SK-N-SH (cell line): ENCODE data around the gene ECE1. TPM values are rescaled to one million over a fixed set of nuclear protein-coding genes. Genes with fewer than 3 reads are reported as not detected.

Experiments used
- CTCF ChIA-PET: fragments of 300-600, 350-600 bp; formaldehyde crosslinking; extraction: SDS; loops from one replicate; lab custom pipeline; 2021; lab: Yijun Ruan, JAX
- POLR2A ChIA-PET: fragments of 350-600 bp; sonication (Branson Sonifier 250); formaldehyde crosslinking; extraction: SDS; loops from one replicate; lab custom pipeline; 2020; ENCODE audit warnings: antibody characterized with exemption, inconsistent platforms; lab: Yijun Ruan, JAX
- DNase-seq: peaks from one replicate; pipeline ENCODE4 v3.0.0; 2012
- H2AFZ ChIP-seq: fragments of 200-600 bp; sonication (generic); 2 replicates; pipeline ENCODE4 v1.8.1; 2016; ENCODE audit warnings: antibody characterized with exemption, mild to moderate bottlenecking, low read depth
- H3F3A ChIP-seq: fragments of 200-600 bp; sonication (generic); replicated peaks from 2 replicates; pipeline ENCODE3; 2016; ENCODE audit warnings: antibody characterized with exemption, mild to moderate bottlenecking; ENCODE audit not compliant: insufficient read depth
- H3K27ac ChIP-seq, 2 experiments: fragments of 200-500 bp in 1 of 2; fragments of 200-600 bp in 1 of 2; sonication (Bioruptor generic) in 1 of 2; sonication (generic), shearing (Covaris generic) in 1 of 2; 2 replicates each; pipeline versions ENCODE4 v1.5.1 to v1.6.1; 2014 to 2016; ENCODE audit warnings: low read depth in 2 of 2, inconsistent platforms in 1 of 2, low read length in 1 of 2, mild to moderate bottlenecking in 1 of 2, mixed read lengths in 1 of 2
- H3K27me3 ChIP-seq: fragments of 200-600 bp; sonication (generic), shearing (Covaris generic); 2 replicates; pipeline ENCODE4 v1.6.1; 2016; ENCODE audit warnings: mixed run types; ENCODE audit not compliant: insufficient read depth
- H3K36me3 ChIP-seq, 2 experiments: fragments of 200-500 bp in 1 of 2; fragments of 200-600 bp in 1 of 2; sonication (Bioruptor generic) in 1 of 2; sonication (generic) in 1 of 2; replicated peaks in 1 of 2; 2 replicates each; pipeline versions ENCODE3 to v1.5.1; 2014 to 2016; ENCODE audit warnings: low read length in 1 of 2, mild to moderate bottlenecking in 1 of 2; ENCODE audit not compliant: insufficient read depth in 2 of 2, control insufficient read depth in 1 of 2
- H3K4me1 ChIP-seq, 2 experiments: fragments of 200-500 bp in 1 of 2; fragments of 200-600 bp in 1 of 2; sonication (Bioruptor generic) in 1 of 2; sonication (generic), shearing (Covaris generic) in 1 of 2; 2 replicates each; pipeline versions ENCODE4 v1.5.1 to v1.6.1; 2014 to 2016; ENCODE audit warnings: low read depth in 1 of 2, low read length in 1 of 2, mixed run types in 1 of 2; ENCODE audit not compliant: insufficient read depth in 2 of 2, control insufficient read depth in 1 of 2
- H3K4me2 ChIP-seq: fragments of 200-600 bp; sonication (generic), shearing (Covaris generic); 2 replicates; pipeline ENCODE4 v1.6.1; 2017; ENCODE audit warnings: mixed run types
- H3K4me3 ChIP-seq, 2 experiments: fragments of 200-500 bp in 1 of 2; fragments of 200-600 bp in 1 of 2; sonication (Bioruptor generic) in 1 of 2; sonication (generic), shearing (Covaris generic) in 1 of 2; 2 replicates each; pipeline versions ENCODE4 v1.5.1 to v1.8.1; 2014 to 2016; ENCODE audit warnings: low read depth in 2 of 2, inconsistent platforms in 1 of 2, low read length in 1 of 2, mild to moderate bottlenecking in 1 of 2, mixed read lengths in 1 of 2, moderate library complexity in 1 of 2
- H3K79me2 ChIP-seq: fragments of 200-600 bp; sonication (generic); 2 replicates; pipeline ENCODE4 v1.8.1; 2017; ENCODE audit warnings: mild to moderate bottlenecking; ENCODE audit not compliant: insufficient read depth
- H3K9ac ChIP-seq: fragments of 200-600 bp; sonication (generic); 2 replicates; pipeline ENCODE4 v1.6.1; 2017; ENCODE audit warnings: mixed run types
- H3K9me2 ChIP-seq: fragments of 200-600 bp; sonication (generic); 2 replicates; pipeline ENCODE4 v1.6.1; 2017; ENCODE audit warnings: mixed run types
- H3K9me3 ChIP-seq: fragments of 200-600 bp; sonication (generic); 2 replicates; pipeline ENCODE4 v1.6.1; 2017; ENCODE audit warnings: mixed run types, mild to moderate bottlenecking, moderate library complexity
- H4K20me1 ChIP-seq: fragments of 200-600 bp; sonication (generic); 2 replicates; pipeline ENCODE4 v1.6.1; 2017; ENCODE audit warnings: mild to moderate bottlenecking, mixed run types; ENCODE audit not compliant: insufficient read depth
- CTCF ChIP-seq: fragments of 200-600 bp; sonication (generic); IDR thresholded peaks from 2 replicates; pipeline ENCODE4 v1.6.1; 2017; ENCODE audit warnings: antibody characterized with exemption, mild to moderate bottlenecking, moderate library complexity
- ELF1 ChIP-seq: IDR thresholded peaks from 2 replicates; pipeline ENCODE4 v1.4.0; 2012
- EP300 ChIP-seq, 2 experiments: IDR thresholded peaks; 2 replicates each; pipeline versions ENCODE4 v1.4.0 to v1.6.1; 2012; ENCODE audit warnings: borderline replicate concordance in 1 of 2, low read depth in 1 of 2, low read length in 1 of 2
- FOSL2 ChIP-seq: IDR thresholded peaks from 2 replicates; pipeline ENCODE4 v1.4.0; 2012; ENCODE audit warnings: low read depth, mild to moderate bottlenecking, moderate library complexity, borderline replicate concordance
- GATA2 ChIP-seq: sonication (generic); formaldehyde crosslinking; IDR thresholded peaks from 2 replicates; pipeline ENCODE4 v1.5.0; 2020; ENCODE audit warnings: mild to moderate bottlenecking, missing genetic modification reagents
- MEF2A ChIP-seq: IDR thresholded peaks from 2 replicates; pipeline ENCODE4 v1.4.0; 2012; ENCODE audit warnings: low read depth, borderline replicate concordance
- NFIC ChIP-seq: IDR thresholded peaks from 2 replicates; pipeline ENCODE4 v1.4.0; 2012; ENCODE audit warnings: borderline replicate concordance
- NRF1 ChIP-seq: IDR thresholded peaks from 2 replicates; pipeline ENCODE4 v1.6.1; 2012; ENCODE audit warnings: low read depth, mild to moderate bottlenecking, low read length
- PBX3 ChIP-seq: IDR thresholded peaks from 2 replicates; pipeline ENCODE4; 2012
- POLR2AphosphoS5 ChIP-seq: IDR thresholded peaks from 2 replicates; pipeline ENCODE4 v1.6.1; 2012; ENCODE audit warnings: low read depth, low read length
- RCOR1 ChIP-seq: fragments of 150-350 bp; IDR thresholded peaks from 2 replicates; pipeline ENCODE4 v1.6.1; 2017; ENCODE audit warnings: antibody characterized with exemption, low read length
- RXRA ChIP-seq: IDR thresholded peaks from 2 replicates; pipeline ENCODE4 v1.4.0; 2012; ENCODE audit warnings: low read depth, mild to moderate bottlenecking, borderline replicate concordance
- SIN3A ChIP-seq: IDR thresholded peaks from 2 replicates; pipeline ENCODE4 v1.6.1; 2012; ENCODE audit warnings: low read depth, mild to moderate bottlenecking, low read length, moderate library complexity, borderline replicate concordance
- USF1 ChIP-seq: IDR thresholded peaks from 2 replicates; pipeline ENCODE4 v1.4.0; 2012; ENCODE audit warnings: low read depth, borderline replicate concordance
- WGBS: methylation state at CpG from one replicate; pipeline ENCODE4 v1.1.6; 2017; ENCODE audit warnings: low lambda C conversion rate; 5-methylcytosine and 5-hydroxymethylcytosine counted together
- polyA plus RNA-seq, 3 experiments: library from polyadenylated mRNA; depleted of rRNA; stranded (reverse); fragments of >200 nt; gene quantifications; 2 replicates each; pipeline ENCODE4 v1.2.3, GENCODE V29; 2012
- TF ChIP-seq, protein P1 (sequence below): IDR thresholded peaks from 2 replicates; pipeline ENCODE4 v1.4.0; 2012; ENCODE audit warnings: low read depth, borderline replicate concordance
- TF ChIP-seq, protein P2 (sequence below): fragments of 150-350 bp; IDR thresholded peaks from 2 replicates; pipeline ENCODE4 v1.6.1; 2017; ENCODE audit warnings: antibody characterized with exemption, low read length, low read depth, borderline replicate concordance

Gene ECE1
- polyA plus RNA-seq, 1 of the 3 experiments (the other 2 are of a cell fraction) = 96.6 TPM

- TF ChIP-seq PBX3 (peak; percentile 51), CTCF (0 out of 2 replicates have a peak, but pooled peaks have one; percentile 8), FOSL2 (peak; percentile 34; the same call in 1 of the 2 replicates), MEF2A (peak; percentile 58; the same call in 1 of the 2 replicates), ELF1 (no peak; the same call in 1 of the 2 replicates)
Measured at GRCh38 chr1:21302747-21303715, 12.8 kb upstream of the ECE1 start (continued).

DNA sequence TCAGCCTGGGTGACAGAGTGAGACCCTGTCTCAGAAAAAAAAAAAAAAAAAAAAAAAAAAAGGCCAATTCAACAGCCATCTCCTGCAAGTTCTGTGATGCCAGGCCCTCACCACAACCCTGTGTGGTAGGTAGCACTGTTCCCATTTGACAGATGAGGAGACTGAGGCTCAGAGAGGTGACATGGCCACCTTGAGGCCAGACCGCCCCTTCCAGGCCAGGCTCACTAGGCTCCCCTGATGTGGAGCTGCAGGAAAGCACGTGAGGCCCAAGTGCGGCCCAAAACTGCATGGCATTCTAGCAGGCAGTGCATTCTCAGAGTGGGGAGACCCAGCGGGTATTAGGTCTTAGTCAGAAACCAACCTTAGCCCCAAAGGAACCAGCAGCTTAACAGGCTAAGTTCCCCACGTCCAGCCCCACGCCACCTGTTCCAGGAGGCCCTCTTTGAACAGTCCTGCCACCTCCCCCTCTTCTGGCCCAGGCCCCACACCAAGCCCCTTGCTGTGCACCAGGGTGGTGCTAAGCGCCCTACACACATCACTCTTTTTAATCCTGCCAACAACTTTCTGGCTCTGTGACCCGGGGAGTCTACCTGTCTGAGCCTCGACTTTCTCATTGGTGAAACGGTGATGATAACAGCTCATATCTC lies 11.7 kb upstream of the ECE1 start:
- H3K4me1 ChIP-seq = peaks cover 26 to 50% of the 10 kb centered on the region in 2 experiments
- peaks cover 3% of the 10 kb centered on the region; the same call in 1 of the 2 replicates for H3K79me2 ChIP-seq
- POLR2A ChIA-PET = interaction anchor here (0.6 kb wide), 1 partner anchor 1686 kb away, joined by 5 read pairs; no protein-coding TSS in a partner anchor
- peak overlapping the region in 1 of 2 experiments; percentile 87; a peak in 2 of 4 replicates for H3K27ac ChIP-seq
- no peaks in the 10 kb centered on the region for H3K9me2 ChIP-seq
- CTCF ChIA-PET = interaction anchor here (0.7 to 3.7 kb wide), 6 partner anchors 31 to 67 kb away, joined by 3 to 20 read pairs (median 4); no protein-coding TSS in a partner anchor
- H3F3A ChIP-seq = peaks cover 12% of the 10 kb centered on the region
- 99% methylated on average over 8 of the region's 10 CpGs for WGBS
- H2AFZ ChIP-seq = no peak overlapping the region
- no peaks in the 10 kb centered on the region for H4K20me1 ChIP-seq
- H3K9me3 ChIP-seq = no peaks in the 10 kb centered on the region
- H3K4me2 ChIP-seq = no peak overlapping the region
- no peak overlapping the region for H3K4me3 ChIP-seq
- no peak overlapping the region for H3K9ac ChIP-seq
- DNase-seq = no peak
- H3K36me3 ChIP-seq = no peaks in the 10 kb centered on the region
- H3K27me3 ChIP-seq = no peaks in the 10 kb centered on the region
- TF ChIP-seq, protein P1, sequence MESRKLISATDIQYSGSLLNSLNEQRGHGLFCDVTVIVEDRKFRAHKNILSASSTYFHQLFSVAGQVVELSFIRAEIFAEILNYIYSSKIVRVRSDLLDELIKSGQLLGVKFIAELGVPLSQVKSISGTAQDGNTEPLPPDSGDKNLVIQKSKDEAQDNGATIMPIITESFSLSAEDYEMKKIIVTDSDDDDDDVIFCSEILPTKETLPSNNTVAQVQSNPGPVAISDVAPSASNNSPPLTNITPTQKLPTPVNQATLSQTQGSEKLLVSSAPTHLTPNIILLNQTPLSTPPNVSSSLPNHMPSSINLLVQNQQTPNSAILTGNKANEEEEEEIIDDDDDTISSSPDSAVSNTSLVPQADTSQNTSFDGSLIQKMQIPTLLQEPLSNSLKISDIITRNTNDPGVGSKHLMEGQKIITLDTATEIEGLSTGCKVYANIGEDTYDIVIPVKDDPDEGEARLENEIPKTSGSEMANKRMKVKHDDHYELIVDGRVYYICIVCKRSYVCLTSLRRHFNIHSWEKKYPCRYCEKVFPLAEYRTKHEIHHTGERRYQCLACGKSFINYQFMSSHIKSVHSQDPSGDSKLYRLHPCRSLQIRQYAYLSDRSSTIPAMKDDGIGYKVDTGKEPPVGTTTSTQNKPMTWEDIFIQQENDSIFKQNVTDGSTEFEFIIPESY = no peak
- TF ChIP-seq NRF1 (no peak), PBX3 (no peak), EP300 (IDR thresholded peaks at IDR 0.05; ENCODE audit: borderline replicate concordance in 1 of 2, low read depth in 1 of 2, low read length in 1 of 2) (no peak), USF1 (no peak), NFIC (no peak), GATA2 (CRISPR knock-in tag) (no peak), CTCF (no peak), SIN3A (no peak), RCOR1 (no peak), RXRA (no peak), MEF2A (no peak), POLR2AphosphoS5 (no peak)
- TF ChIP-seq, protein P2, sequence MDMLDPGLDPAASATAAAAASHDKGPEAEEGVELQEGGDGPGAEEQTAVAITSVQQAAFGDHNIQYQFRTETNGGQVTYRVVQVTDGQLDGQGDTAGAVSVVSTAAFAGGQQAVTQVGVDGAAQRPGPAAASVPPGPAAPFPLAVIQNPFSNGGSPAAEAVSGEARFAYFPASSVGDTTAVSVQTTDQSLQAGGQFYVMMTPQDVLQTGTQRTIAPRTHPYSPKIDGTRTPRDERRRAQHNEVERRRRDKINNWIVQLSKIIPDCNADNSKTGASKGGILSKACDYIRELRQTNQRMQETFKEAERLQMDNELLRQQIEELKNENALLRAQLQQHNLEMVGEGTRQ = no peak
